ENCODE measurements around the gene POLRMT. TPM values are rescaled to one million over a fixed set of nuclear protein-coding genes. Genes with fewer than 3 reads are reported as not detected.

Gene POLRMT
- total RNA-seq: 10 to 100 TPM; 32.0 to 78.0 (median 41.5) TPM
- polyA plus RNA-seq: 10 to 100 TPM; 38.8 to 75.2 TPM
- long read RNA-seq, donor 1, transcript POLRMT-202 (21 exons, 3,835 nt): major isoform, 44 of 155 reads
- long read RNA-seq, donor 1, partial matches to known transcripts: 83 of 155 reads
- long read RNA-seq, donor 1, other reads (novel, unspliced or antisense): 27 of 155 reads
- long read RNA-seq, donor 2, transcript POLRMT-202 (21 exons, 3,835 nt): major isoform, 5 of 43 reads
- long read RNA-seq, donor 2, partial matches to known transcripts: 33 of 43 reads
- long read RNA-seq, donor 2, other reads (novel, unspliced or antisense): 5 of 43 reads
- long read RNA-seq, donor 3, transcript POLRMT-202 (21 exons, 3,835 nt): major isoform, 52 of 144 reads
- long read RNA-seq, donor 3, partial matches to known transcripts: 69 of 144 reads
- long read RNA-seq, donor 3, other reads (novel, unspliced or antisense): 23 of 144 reads

- TF ChIP-seq POLR2A (IDR thresholded peaks at IDR 0.05) (peak in 1 of 2 donors; percentile 36), CTCF (IDR thresholded peaks at IDR 0.05) (peak in 6 of 12 donors; percentile 9 to 50 (median 18))
- ATAC-seq: peak; percentile 95 to 98 (median 98)
- Histone ChIP-seq H3K27ac (peak within 1 kb of the TSS in 11 of 12 donors; percentile 57 to 86 (median 79)), H3K4me3 (peak within 1 kb of the TSS; percentile 57 to 99 (median 96)), H3K9me3 (no peaks in the 10 kb centered on the region), H3K4me1 (peaks cover 6 to 28% (median 17%) of the 10 kb centered on the region in 12 donors), H3K36me3 (peaks cover 0 to 18% (median 14%) of the 10 kb centered on the region in 9 donors), H3K27me3 (no peaks in the 10 kb centered on the region)
- WGBS, 4 donors: 0 to 1% (median 0%) methylated on average over 34 to 67 of the region's 67 CpGs
- peak; percentile 98 to 99 (median 99) for DNase-seq
- intact Hi-C loops (cut with DNase I): loop anchor here in 2 of 10 donors (5.0 to 10.0 kb wide), 2 partner anchors 51 to 98 kb away; partner anchors contain the start of gene CDC34 (in 1 of the 2)
Observed at GRCh38 chr19:633068-633785, at the start of gene POLRMT. Gene POLRMT, minus strand, starts transcription at chr19:633537. Its CDS starts 25 bp downstream, at chr19:633512.

- intact Hi-C loops (cut with DNase I): no loop called here
- no peaks in the 10 kb centered on the region for H3K9me3 ChIP-seq
- TF ChIP-seq CTCF (IDR thresholded peaks at IDR 0.05) (no peak), POLR2A (IDR thresholded peaks at IDR 0.05) (no peak)
- no peak for ATAC-seq
- no peak for DNase-seq
- H3K36me3 ChIP-seq: peaks cover 0 to 9% (median 3%) of the 10 kb centered on the region in 9 donors
- peaks cover 3 to 30% (median 14%) of the 10 kb centered on the region in 12 donors for H3K4me1 ChIP-seq
- no peaks in the 10 kb centered on the region for H3K27me3 ChIP-seq
- H3K4me3 ChIP-seq: no peak overlapping the region
- WGBS, 4 donors: 79 to 82% (median 82%) methylated on average over 12 to 25 of the region's 25 CpGs
- no peak overlapping the region for H3K27ac ChIP-seq
Observed at GRCh38 chr19:682678-683320, 49.5 kb upstream of the POLRMT start.

- peak overlapping the region in 10 of 12 donors; percentile 51 to 96 (median 84) for H3K4me3 ChIP-seq
- H3K27ac ChIP-seq: peak overlapping the region in 10 of 12 donors; percentile 71 to 99 (median 96)
- WGBS, 4 donors: 59 to 86% (median 71%) methylated on average over 28 to 54 of the region's 54 CpGs
- TF ChIP-seq CTCF (IDR thresholded peaks at IDR 0.05) (no peak), POLR2A (IDR thresholded peaks at IDR 0.05) (no peak)
- H3K36me3 ChIP-seq: peaks cover 0 to 9% (median 3%) of the 10 kb centered on the region in 9 donors
- ATAC-seq (no peak), DNase-seq (peak in 3 of 5 donors; percentile 89 to 94 (median 90))
- peaks cover 0 to 9% (median 0%) of the 10 kb centered on the region in 9 donors for H3K27me3 ChIP-seq
- intact Hi-C loops (cut with DNase I): no loop called here
- no peaks in the 10 kb centered on the region for H3K9me3 ChIP-seq
- peaks cover 4 to 44% (median 21%) of the 10 kb centered on the region in 12 donors for H3K4me1 ChIP-seq
Observed at GRCh38 chr19:681029-682019, 48.0 kb upstream of the POLRMT start.

Data from heart left ventricle (tissue), 16 donors.